ENCODE measurements around the gene ACBD6. TPM values are rescaled to one million over a fixed set of nuclear protein-coding genes. Genes with fewer than 3 reads are reported as not detected.

Gene ACBD6
- total RNA-seq, 3 donors from 2014 or later (not counting 1 experiment from before 2014, with no cell fraction given) = 29.8 to 47.3 (median 41.9) TPM

DNA sequence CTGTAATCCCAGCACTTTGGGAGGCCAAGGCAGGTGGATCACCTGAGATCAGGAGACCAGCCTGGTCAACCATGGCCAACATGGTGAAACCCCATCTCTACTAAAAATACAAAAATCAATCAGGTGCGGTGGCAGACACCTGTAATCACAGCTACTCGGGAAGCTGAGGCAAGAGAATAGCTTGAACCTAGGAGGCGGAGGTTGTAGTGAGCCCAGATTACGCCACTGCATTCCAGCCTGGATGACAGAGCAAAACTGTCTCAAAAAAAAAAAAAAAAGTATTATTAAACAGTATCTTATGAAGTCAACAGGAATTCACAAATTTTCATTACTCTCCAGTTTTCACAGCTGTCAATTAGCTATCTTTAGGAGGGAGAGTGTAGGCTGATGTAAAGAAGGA lies 3.8 kb downstream of the ACBD6 start:
- Mint-ChIP-seq H3K4me1 (peaks cover 18 to 33% of the 10 kb centered on the region in 2 donors), H3K27ac (no peak overlapping the region), H3K9me3 (no peaks in the 10 kb centered on the region), H3K36me3 (no peaks in the 10 kb centered on the region), H3K27me3 (ENCODE audit: low read depth in 2 of 2) (no peaks in the 10 kb centered on the region), H3K4me3 (no peak overlapping the region)
- Histone ChIP-seq H3K36me3 (ENCODE audit: control insufficient read depth, insufficient read depth, low read length) (peaks cover 10% of the 10 kb centered on the region), H3K4me1 (ENCODE audit: control insufficient read depth, insufficient read depth, low read length) (peaks cover 12% of the 10 kb centered on the region), H3K4me3 (ENCODE audit: low read length) (no peak overlapping the region), H3K27me3 (ENCODE audit: control insufficient read depth, insufficient read depth, low read length) (no peaks in the 10 kb centered on the region), H3K27ac (ENCODE audit: low read length) (no peak overlapping the region), H3K9me3 (ENCODE audit: control insufficient read depth, insufficient read depth, low read length) (no peaks in the 10 kb centered on the region)
- ATAC-seq = no peak
- intact Hi-C loops (cut with micrococcal nuclease) = no loop called here
- no peak for DNase-seq
- TF ChIP-seq, protein P1, sequence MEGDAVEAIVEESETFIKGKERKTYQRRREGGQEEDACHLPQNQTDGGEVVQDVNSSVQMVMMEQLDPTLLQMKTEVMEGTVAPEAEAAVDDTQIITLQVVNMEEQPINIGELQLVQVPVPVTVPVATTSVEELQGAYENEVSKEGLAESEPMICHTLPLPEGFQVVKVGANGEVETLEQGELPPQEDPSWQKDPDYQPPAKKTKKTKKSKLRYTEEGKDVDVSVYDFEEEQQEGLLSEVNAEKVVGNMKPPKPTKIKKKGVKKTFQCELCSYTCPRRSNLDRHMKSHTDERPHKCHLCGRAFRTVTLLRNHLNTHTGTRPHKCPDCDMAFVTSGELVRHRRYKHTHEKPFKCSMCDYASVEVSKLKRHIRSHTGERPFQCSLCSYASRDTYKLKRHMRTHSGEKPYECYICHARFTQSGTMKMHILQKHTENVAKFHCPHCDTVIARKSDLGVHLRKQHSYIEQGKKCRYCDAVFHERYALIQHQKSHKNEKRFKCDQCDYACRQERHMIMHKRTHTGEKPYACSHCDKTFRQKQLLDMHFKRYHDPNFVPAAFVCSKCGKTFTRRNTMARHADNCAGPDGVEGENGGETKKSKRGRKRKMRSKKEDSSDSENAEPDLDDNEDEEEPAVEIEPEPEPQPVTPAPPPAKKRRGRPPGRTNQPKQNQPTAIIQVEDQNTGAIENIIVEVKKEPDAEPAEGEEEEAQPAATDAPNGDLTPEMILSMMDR (IDR thresholded peaks at IDR 0.05) = no peak
- WGBS (ENCODE audit: insufficient coverage) = 95% methylated on average over 4 of the region's 4 CpGs

DNA sequence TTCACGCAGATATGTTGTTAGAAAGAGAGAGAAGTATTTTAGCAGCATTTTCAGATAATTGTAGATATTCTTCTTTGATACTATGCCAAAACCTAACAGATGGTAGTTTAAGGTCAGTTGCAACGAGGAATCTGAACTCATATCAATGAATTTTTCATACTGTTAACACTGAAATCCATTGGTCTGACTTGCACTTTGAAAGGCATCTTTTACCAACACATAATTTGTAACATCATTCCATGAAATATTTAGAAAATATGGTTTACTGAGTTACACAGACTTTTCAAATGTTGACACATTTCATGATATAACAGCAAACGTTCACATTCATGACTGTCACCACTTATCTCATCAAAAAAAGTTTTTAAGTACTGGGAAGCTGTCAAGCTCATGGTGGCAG lies 4.6 kb downstream of the ACBD6 start:
- Mint-ChIP-seq H3K9me3 (no peaks in the 10 kb centered on the region), H3K4me1 (peaks cover 16 to 26% of the 10 kb centered on the region in 2 donors)
- 100% methylated on average over 2 of the region's 3 CpGs for WGBS (ENCODE audit: insufficient coverage)

DNA sequence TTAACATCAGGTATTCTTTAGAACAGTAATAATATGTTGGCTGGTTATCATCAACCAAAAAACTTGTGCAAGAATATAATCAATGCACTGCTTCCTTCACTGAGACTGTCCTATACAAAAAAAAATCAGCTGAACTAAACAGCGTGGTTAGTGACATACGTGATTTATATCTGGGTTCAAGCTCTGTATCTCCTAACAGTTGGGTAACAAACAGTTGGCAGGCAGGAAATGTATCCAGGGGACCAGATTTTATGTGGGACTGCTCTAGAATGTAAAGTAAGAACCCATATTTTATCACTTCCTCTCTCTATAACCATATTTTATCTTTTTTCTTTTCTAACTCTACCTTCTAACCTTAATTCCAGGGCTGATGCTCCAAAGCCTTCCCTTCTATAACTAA lies 8.0 kb downstream of the ACBD6 start:
- Histone ChIP-seq H3K4me3 (ENCODE audit: low read length) (no peak overlapping the region), H3K9me3 (ENCODE audit: control insufficient read depth, insufficient read depth, low read length) (no peaks in the 10 kb centered on the region), H3K36me3 (ENCODE audit: control insufficient read depth, insufficient read depth, low read length) (peaks cover 19% of the 10 kb centered on the region), H3K27me3 (ENCODE audit: control insufficient read depth, insufficient read depth, low read length) (no peaks in the 10 kb centered on the region), H3K4me1 (ENCODE audit: control insufficient read depth, insufficient read depth, low read length) (no peaks in the 10 kb centered on the region), H3K27ac (ENCODE audit: low read length) (no peak overlapping the region)
- intact Hi-C loops (cut with micrococcal nuclease) = no loop called here
- H3K27me3 Mint-ChIP-seq (ENCODE audit: low read depth in 2 of 2) = no peaks in the 10 kb centered on the region
- H3K4me1 Mint-ChIP-seq = peaks cover 6 to 13% of the 10 kb centered on the region in 2 donors
- H3K9me3 Mint-ChIP-seq = no peaks in the 10 kb centered on the region
- TF ChIP-seq, protein P1 (IDR thresholded peaks at IDR 0.05) = no peak
- no peak overlapping the region for H3K27ac Mint-ChIP-seq
- 46% methylated on average over 2 of the region's 2 CpGs for WGBS (ENCODE audit: insufficient coverage)
- H3K4me3 Mint-ChIP-seq = no peak overlapping the region
- H3K36me3 Mint-ChIP-seq = no peaks in the 10 kb centered on the region
- ATAC-seq (no peak), DNase-seq (no peak)

More for the DNA sequence above, 4.6 kb downstream of the ACBD6 start:
- Histone ChIP-seq H3K4me1 (ENCODE audit: control insufficient read depth, insufficient read depth, low read length) (peaks cover 8% of the 10 kb centered on the region), H3K27ac (ENCODE audit: low read length) (no peak overlapping the region), H3K4me3 (ENCODE audit: low read length) (no peak overlapping the region), H3K36me3 (ENCODE audit: control insufficient read depth, insufficient read depth, low read length) (peaks cover 14% of the 10 kb centered on the region), H3K9me3 (ENCODE audit: control insufficient read depth, insufficient read depth, low read length) (no peaks in the 10 kb centered on the region), H3K27me3 (ENCODE audit: control insufficient read depth, insufficient read depth, low read length) (no peaks in the 10 kb centered on the region)
- Mint-ChIP-seq H3K27ac (no peak overlapping the region), H3K27me3 (ENCODE audit: low read depth in 2 of 2) (no peaks in the 10 kb centered on the region), H3K4me3 (no peak overlapping the region), H3K36me3 (no peaks in the 10 kb centered on the region)
- no peak for ATAC-seq
- DNase-seq = no peak
- intact Hi-C loops (cut with micrococcal nuclease) = no loop called here
- TF ChIP-seq, protein P1 (IDR thresholded peaks at IDR 0.05) = no peak

DNA sequence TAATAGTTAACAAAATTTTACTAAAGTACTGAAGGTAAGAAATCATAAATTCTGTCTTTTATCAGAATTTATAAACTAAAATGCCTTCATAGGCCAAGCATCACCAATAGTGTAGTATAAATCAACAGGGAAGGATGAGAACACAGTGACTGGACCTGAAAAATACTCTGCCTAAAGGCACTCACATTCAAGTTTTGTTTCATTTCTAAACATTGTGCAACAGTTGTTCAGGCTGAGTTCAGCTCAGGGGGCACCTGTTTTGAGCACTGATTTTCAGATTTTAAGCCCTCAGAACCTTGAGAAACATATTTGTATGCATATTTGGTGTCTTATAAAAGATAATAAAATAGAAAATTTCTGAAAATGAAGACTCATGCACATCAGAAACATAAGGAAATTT lies 12.4 kb downstream of the ACBD6 start:
- H3K9me3 Mint-ChIP-seq = no peaks in the 10 kb centered on the region
- H3K27ac Mint-ChIP-seq = no peak overlapping the region
- TF ChIP-seq, protein P1 (IDR thresholded peaks at IDR 0.05) = no peak
- DNase-seq (no peak), ATAC-seq (no peak)
- Histone ChIP-seq H3K27me3 (ENCODE audit: control insufficient read depth, insufficient read depth, low read length) (no peaks in the 10 kb centered on the region), H3K9me3 (ENCODE audit: control insufficient read depth, insufficient read depth, low read length) (no peaks in the 10 kb centered on the region), H3K4me3 (ENCODE audit: low read length) (no peak overlapping the region), H3K36me3 (ENCODE audit: control insufficient read depth, insufficient read depth, low read length) (peaks cover 17% of the 10 kb centered on the region), H3K4me1 (ENCODE audit: control insufficient read depth, insufficient read depth, low read length) (no peaks in the 10 kb centered on the region), H3K27ac (ENCODE audit: low read length) (no peak overlapping the region)
- intact Hi-C loops (cut with micrococcal nuclease) = no loop called here
- H3K4me3 Mint-ChIP-seq = no peak overlapping the region
- no peaks in the 10 kb centered on the region for H3K27me3 Mint-ChIP-seq (ENCODE audit: low read depth in 2 of 2)
- H3K4me1 Mint-ChIP-seq = peaks cover 11 to 24% of the 10 kb centered on the region in 2 donors
- no peaks in the 10 kb centered on the region for H3K36me3 Mint-ChIP-seq
